Measurements from ENCODE around the gene PAPPA. TPM values are rescaled to one million over a fixed set of nuclear protein-coding genes. Genes with fewer than 3 reads are reported as not detected.

PAPPA gene
- total RNA-seq, 1 donor from 2014 or later, result 2.9 TPM

DNA sequence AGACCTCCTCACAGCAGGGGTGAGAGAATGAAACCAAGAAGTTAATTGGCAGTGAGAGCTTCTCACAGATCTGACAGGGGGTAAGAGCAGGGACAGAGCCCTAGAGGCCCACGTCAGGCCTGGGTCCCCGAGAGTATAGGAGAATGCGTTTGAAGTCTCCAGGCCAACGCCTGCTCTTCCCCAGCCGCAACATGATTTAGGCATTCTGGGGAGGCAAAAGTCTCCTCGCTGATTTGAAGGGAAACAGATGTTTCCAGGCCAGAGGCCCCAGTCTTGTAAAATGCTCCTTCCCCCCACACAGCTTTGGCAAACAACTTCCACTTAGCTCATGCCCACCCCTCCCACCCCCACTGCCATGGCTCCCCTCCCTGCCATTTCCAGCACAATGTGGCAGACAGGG is 294.3 kb downstream of the PAPPA start:
- no peaks in the 10 kb centered on the region for H3K36me3 ChIP-seq
- intact Hi-C loops (cut with DNase I), result no loop called here

DNA sequence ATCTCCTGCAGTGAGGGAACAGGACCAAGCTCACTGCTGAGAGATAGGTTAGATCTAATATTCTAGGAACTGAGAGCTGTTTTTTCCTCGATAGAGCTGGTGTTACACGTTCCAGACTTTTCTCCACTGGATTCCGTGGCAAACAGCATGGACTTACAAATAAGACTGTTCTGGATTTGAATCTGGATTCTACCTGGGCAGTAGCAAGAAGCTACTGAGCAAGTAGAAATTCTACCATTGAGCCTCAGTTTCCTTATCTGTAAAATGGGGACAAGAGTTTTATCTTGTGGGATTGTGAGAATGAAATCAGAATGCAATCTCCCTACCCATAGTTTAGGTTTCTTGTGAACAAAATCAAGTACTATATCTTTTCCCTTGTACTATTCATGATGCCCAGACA is 294.8 kb downstream of the PAPPA start:
- Histone ChIP-seq H3K9me3 (no peaks in the 10 kb centered on the region), H3K36me3 (no peaks in the 10 kb centered on the region), H3K27ac (no peak overlapping the region), H3K4me3 (no peak overlapping the region), H3K27me3 (no peaks in the 10 kb centered on the region), H3K4me1 (peaks cover 3% of the 10 kb centered on the region)
- no peak for ATAC-seq
- DNase-seq, result no peak
- intact Hi-C loops (cut with DNase I), result no loop called here
- TF ChIP-seq, protein P1, sequence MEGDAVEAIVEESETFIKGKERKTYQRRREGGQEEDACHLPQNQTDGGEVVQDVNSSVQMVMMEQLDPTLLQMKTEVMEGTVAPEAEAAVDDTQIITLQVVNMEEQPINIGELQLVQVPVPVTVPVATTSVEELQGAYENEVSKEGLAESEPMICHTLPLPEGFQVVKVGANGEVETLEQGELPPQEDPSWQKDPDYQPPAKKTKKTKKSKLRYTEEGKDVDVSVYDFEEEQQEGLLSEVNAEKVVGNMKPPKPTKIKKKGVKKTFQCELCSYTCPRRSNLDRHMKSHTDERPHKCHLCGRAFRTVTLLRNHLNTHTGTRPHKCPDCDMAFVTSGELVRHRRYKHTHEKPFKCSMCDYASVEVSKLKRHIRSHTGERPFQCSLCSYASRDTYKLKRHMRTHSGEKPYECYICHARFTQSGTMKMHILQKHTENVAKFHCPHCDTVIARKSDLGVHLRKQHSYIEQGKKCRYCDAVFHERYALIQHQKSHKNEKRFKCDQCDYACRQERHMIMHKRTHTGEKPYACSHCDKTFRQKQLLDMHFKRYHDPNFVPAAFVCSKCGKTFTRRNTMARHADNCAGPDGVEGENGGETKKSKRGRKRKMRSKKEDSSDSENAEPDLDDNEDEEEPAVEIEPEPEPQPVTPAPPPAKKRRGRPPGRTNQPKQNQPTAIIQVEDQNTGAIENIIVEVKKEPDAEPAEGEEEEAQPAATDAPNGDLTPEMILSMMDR (IDR thresholded peaks at IDR 0.05), result no peak

More for the DNA sequence above, 294.3 kb downstream of the PAPPA start:
- peaks cover 3% of the 10 kb centered on the region for H3K4me1 ChIP-seq
- DNase-seq, result no peak
- no peaks in the 10 kb centered on the region for H3K9me3 ChIP-seq
- TF ChIP-seq, protein P1 (IDR thresholded peaks at IDR 0.05), result no peak
- no peak overlapping the region for H3K27ac ChIP-seq
- ATAC-seq, result no peak
- no peak overlapping the region for H3K4me3 ChIP-seq
- H3K27me3 ChIP-seq, result no peaks in the 10 kb centered on the region

DNA sequence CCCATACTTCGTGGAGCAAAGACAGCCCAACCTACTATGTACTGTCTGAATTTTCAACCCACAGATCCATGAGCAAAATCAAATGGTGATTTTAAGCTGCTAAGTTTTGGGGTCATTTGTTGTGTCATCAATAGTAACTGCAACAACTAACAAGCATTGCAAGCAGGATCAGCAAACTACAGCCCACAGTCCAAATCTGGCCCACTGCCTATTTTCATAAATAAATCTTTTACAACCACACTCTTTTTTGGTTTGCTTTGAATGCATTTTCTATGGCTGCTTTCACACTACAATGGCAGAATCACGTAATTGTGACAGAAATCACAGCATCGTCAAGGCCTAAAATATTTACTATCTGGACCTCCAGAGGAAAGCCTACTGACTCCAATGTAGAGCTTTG is 296.4 kb downstream of the PAPPA start:
- intact Hi-C loops (cut with DNase I), result no loop called here
- ATAC-seq (no peak), DNase-seq (no peak)
- H3K27ac ChIP-seq, result no peak overlapping the region
- no peak overlapping the region for H3K4me3 ChIP-seq
- peaks cover 3% of the 10 kb centered on the region for H3K4me1 ChIP-seq
- H3K9me3 ChIP-seq, result no peaks in the 10 kb centered on the region
- TF ChIP-seq, protein P1 (IDR thresholded peaks at IDR 0.05), result no peak
- H3K36me3 ChIP-seq, result no peaks in the 10 kb centered on the region
- no peaks in the 10 kb centered on the region for H3K27me3 ChIP-seq

DNA sequence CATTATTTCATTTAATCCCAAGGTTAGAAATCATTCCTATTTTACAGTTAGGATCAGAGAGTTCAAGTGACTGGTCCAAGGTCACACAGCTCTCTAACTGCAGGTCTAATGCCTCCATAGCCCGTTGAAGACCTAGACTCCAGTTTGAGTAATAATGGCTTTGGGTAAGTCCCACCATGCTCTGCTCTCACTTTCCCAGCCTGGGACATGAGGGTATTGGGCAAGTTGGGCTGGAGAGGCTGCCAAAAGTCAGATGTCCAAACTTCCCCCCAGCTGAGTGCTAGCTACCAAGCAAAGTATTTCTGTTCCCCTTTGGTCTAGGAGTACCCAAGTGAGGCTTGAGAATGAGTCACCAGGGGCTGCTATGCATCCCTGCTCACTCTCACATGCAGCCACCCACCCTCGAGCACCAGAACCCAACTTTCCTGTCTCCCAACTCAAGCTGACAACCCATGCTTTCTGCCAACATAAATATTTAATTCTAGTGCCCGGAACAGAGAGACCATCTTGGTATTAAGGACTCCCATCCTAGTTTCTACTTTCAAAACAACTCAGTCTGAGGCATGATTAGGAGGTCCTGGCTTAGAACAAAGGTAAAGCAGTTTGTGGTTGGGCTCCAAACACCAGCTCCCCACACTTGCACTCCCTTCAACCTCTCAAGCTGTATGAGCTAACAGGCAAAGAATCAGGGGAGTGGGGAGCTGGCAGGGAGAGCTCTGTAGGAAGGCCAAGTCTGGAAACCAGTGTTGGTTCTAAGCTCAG is 297.0 kb downstream of the PAPPA start:
- ATAC-seq, result peak; percentile 85
- H3K9me3 ChIP-seq, result no peaks in the 10 kb centered on the region
- TF ChIP-seq, protein P1 (IDR thresholded peaks at IDR 0.05), result no peak
- H3K27ac ChIP-seq, result no peak overlapping the region
- intact Hi-C loops (cut with DNase I), result no loop called here
- H3K36me3 ChIP-seq, result no peaks in the 10 kb centered on the region
- peak; percentile 59 for DNase-seq
- no peaks in the 10 kb centered on the region for H3K27me3 ChIP-seq
- H3K4me3 ChIP-seq, result no peak overlapping the region
- peaks cover 3% of the 10 kb centered on the region for H3K4me1 ChIP-seq

DNA sequence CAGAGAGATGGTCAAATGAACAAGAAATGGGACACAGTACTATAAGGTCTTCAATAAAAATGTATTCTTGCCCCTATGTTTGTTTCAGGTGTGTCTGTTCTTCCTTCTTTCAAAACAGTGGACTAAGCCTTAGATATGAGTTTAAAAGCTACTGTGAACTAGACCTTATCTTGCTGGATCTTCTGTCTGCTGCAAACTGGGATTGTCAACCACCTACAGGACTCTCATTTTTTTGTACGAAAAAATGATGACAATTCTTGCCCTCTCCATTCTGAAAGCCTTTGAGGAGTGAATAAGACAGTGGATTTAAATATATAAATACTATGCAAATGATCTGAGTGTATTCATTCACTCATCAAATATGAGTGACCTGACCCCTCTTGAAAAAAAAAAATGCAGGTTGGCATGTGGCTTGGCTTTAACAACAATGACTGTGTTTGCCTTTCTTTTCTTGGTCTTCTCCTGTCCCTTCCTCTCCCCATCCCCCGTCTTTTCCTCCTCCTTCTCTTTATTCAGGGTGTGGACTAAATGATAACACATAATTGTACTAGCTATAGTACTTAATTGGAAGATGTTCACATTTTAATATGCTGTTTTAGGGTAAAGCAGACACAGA is 298.0 kb downstream of the PAPPA start:
- Histone ChIP-seq H3K36me3 (no peaks in the 10 kb centered on the region), H3K27me3 (no peaks in the 10 kb centered on the region), H3K9me3 (peaks cover 5% of the 10 kb centered on the region), H3K27ac (no peak overlapping the region), H3K4me3 (no peak overlapping the region), H3K4me1 (peaks cover 3% of the 10 kb centered on the region)
- no peak for ATAC-seq
- intact Hi-C loops (cut with DNase I), result no loop called here
- DNase-seq, result no peak
- TF ChIP-seq, protein P1 (IDR thresholded peaks at IDR 0.05), result no peak

All from upper lobe of right lung (tissue), 1 donor.